Measurements from ENCODE around the gene GSTO2. TPM values are rescaled to one million over a fixed set of nuclear protein-coding genes. Genes with fewer than 3 reads are reported as not detected.

The GSTO2 gene
- polyA plus RNA-seq, 6 donors from 2014 or later, result 0.21 to 0.78 (median 0.49) TPM; not detected in 1

GRCh38 chr10:104256335-104256961, 12.5 kb upstream of the GSTO2 start:
- ATAC-seq (ENCODE audit: low read depth in 2 of 2) (no peak), DNase-seq (no peak)
- Mint-ChIP-seq H3K27ac (peak overlapping the region in 3 of 6 donors; percentile 44 to 96 (median 95)), H3K27me3 (peaks cover 0 to 9% (median 0%) of the 10 kb centered on the region in 3 donors), H3K36me3 (peaks cover 9 to 13% of the 10 kb centered on the region in 2 donors), H3K4me3 (peak overlapping the region in 6 of 8 donors; percentile 89 to 98 (median 94)), H3K9me3 (no peaks in the 10 kb centered on the region), H3K4me1 (peaks cover 29 to 45% (median 38%) of the 10 kb centered on the region in 3 donors)

- Mint-ChIP-seq H3K4me3 (peak overlapping the region in 2 of 8 donors; percentile 45 to 75), H3K4me1 (peaks cover 29 to 45% (median 39%) of the 10 kb centered on the region in 3 donors), H3K9me3 (no peaks in the 10 kb centered on the region), H3K27ac (peak overlapping the region in 1 of 6 donors; percentile 27), H3K27me3 (peaks cover 0 to 3% (median 0%) of the 10 kb centered on the region in 3 donors), H3K36me3 (peaks cover 9 to 13% of the 10 kb centered on the region in 2 donors)
- no peak for ATAC-seq (ENCODE audit: low read depth in 2 of 2)
- no peak for DNase-seq
These were observed 11.7 kb upstream of the GSTO2 start for GRCh38 chr10:104257235-104257634.

GRCh38 chr10:104258209-104258608, 10.8 kb upstream of the GSTO2 start:
- DNase-seq, result no peak

GRCh38 chr10:104259456-104259855, 9.5 kb upstream of the GSTO2 start:
- ATAC-seq (ENCODE audit: low read depth in 2 of 2), result no peak
- Mint-ChIP-seq H3K4me3 (peak overlapping the region in 1 of 8 donors; percentile 28), H3K27me3 (no peaks in the 10 kb centered on the region), H3K4me1 (peaks cover 25 to 41% (median 40%) of the 10 kb centered on the region in 3 donors), H3K27ac (peak overlapping the region in 2 of 6 donors; percentile 24 to 48), H3K9me3 (no peaks in the 10 kb centered on the region), H3K36me3 (peaks cover 9 to 13% of the 10 kb centered on the region in 2 donors)
- DNase-seq, result no peak

More at GRCh38 chr10:104258209-104258608, 10.8 kb upstream of the GSTO2 start:
- Mint-ChIP-seq H3K4me3 (peak overlapping the region in 1 of 8 donors; percentile 57), H3K36me3 (peaks cover 9 to 13% of the 10 kb centered on the region in 2 donors), H3K9me3 (no peaks in the 10 kb centered on the region), H3K27me3 (no peaks in the 10 kb centered on the region), H3K27ac (peak overlapping the region in 3 of 6 donors; percentile 3 to 90 (median 20)), H3K4me1 (peaks cover 29 to 45% (median 39%) of the 10 kb centered on the region in 3 donors)
- ATAC-seq (ENCODE audit: low read depth in 2 of 2), result no peak

DNA sequence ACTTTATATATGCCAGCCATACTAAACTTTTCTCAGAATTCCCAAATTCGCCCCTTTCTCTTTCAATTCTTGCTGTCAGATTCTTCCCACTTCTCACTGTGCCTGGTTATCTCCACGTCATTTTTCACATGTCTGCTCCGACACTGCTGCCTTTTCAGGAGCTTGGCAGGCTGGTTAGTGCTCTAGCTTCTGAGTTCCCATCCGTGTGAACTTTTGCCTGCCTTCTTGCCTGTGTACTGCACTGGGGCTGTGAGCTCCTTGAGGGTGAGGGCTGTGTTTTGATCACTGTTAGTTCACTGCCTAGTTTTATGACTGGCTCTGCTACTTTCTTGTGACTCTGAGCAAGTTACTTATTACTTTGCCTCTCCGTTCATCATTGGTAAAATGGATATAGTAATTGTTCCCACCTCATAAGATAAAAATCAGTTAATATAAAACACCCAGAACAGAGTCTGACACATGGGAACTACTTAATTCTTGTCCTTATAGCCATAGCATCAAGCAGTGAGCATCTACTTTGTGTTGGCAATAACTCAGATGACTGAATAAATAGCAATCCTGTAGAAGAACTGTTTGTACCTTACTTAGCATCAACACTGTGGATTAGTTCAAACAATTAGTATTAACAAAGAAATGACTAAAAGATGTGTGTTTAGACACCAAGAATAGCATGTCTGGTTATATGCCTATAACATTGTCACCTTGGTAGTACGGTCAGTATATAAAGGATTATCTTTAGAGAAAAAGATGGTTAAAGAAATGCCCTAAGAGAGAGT, 8.8 kb upstream of the GSTO2 start:
- Mint-ChIP-seq H3K4me1 (peaks cover 25 to 39% (median 39%) of the 10 kb centered on the region in 3 donors), H3K9me3 (no peaks in the 10 kb centered on the region), H3K27ac (peak overlapping the region in 5 of 6 donors; percentile 22 to 54 (median 37)), H3K27me3 (no peaks in the 10 kb centered on the region), H3K36me3 (peaks cover 9 to 13% of the 10 kb centered on the region in 2 donors), H3K4me3 (peak overlapping the region in 1 of 8 donors; percentile 26)
- DNase-seq (no peak), ATAC-seq (ENCODE audit: low read depth in 2 of 2) (no peak)

DNA sequence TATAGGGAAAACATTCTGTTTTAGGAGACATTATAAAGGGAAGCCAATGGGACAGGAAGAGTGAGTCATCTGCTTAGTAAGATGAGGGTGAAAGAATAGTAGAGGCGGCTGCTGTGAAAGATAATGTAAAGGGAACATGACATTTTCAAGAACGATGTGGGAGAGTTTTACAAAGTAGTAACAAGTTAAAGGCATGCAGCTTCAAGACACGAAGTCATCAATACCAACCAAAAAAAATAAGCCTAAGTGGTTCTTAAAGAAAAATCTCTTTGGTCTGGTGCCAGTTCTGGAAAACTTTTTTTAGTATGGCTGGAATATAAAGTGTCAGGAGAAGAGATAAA, 8.2 kb upstream of the GSTO2 start:
- Mint-ChIP-seq H3K27me3 (no peaks in the 10 kb centered on the region), H3K36me3 (peaks cover 9 to 17% of the 10 kb centered on the region in 2 donors), H3K9me3 (no peaks in the 10 kb centered on the region), H3K4me1 (peaks cover 22 to 42% (median 39%) of the 10 kb centered on the region in 3 donors), H3K4me3 (no peak overlapping the region), H3K27ac (peak overlapping the region in 4 of 6 donors; percentile 2 to 54 (median 12))
- DNase-seq (no peak), ATAC-seq (ENCODE audit: low read depth in 2 of 2) (no peak)

- peaks cover 20 to 46% (median 39%) of the 10 kb centered on the region in 3 donors for H3K4me1 Mint-ChIP-seq
- peak overlapping the region in 1 of 6 donors; percentile 55 for H3K27ac Mint-ChIP-seq
- DNase-seq (no peak), ATAC-seq (ENCODE audit: low read depth in 2 of 2) (no peak)
- H3K27me3 Mint-ChIP-seq, result no peaks in the 10 kb centered on the region
- H3K36me3 Mint-ChIP-seq, result peaks cover 9 to 22% of the 10 kb centered on the region in 2 donors
- no peaks in the 10 kb centered on the region for H3K9me3 Mint-ChIP-seq
- H3K4me3 Mint-ChIP-seq, result no peak overlapping the region
These were observed 6.9 kb upstream of the GSTO2 start for GRCh38 chr10:104262055-104262454.

DNA sequence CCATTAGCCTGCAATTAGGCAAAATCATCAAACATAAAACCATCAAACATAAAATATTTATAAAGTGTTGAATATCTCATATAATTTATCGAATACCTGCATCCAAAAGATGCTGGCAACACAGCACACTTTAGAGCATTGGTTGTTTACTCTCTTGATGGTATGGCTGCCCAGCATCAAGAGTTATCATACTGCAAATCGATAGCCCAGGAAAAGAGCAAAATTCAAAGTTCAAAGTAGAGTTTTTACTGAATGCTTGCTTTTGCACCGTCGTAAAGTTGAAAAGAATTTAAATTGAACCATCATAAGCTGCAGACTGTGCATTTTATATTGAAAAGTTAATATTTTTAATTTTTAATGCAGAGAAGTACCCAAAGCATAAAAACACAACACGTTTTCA, 4.2 kb upstream of the GSTO2 start:
- H3K27me3 Mint-ChIP-seq, result no peaks in the 10 kb centered on the region
- ATAC-seq (ENCODE audit: low read depth in 2 of 2) (no peak), DNase-seq (no peak)
- H3K27ac Mint-ChIP-seq, result no peak overlapping the region
- peaks cover 9 to 18% of the 10 kb centered on the region in 2 donors for H3K36me3 Mint-ChIP-seq
- no peak overlapping the region for H3K4me3 Mint-ChIP-seq
- H3K9me3 Mint-ChIP-seq, result no peaks in the 10 kb centered on the region
- peaks cover 18 to 50% (median 45%) of the 10 kb centered on the region in 3 donors for H3K4me1 Mint-ChIP-seq

GRCh38 chr10:104267721-104268404, 1.1 kb upstream of the GSTO2 start:
- H3K9me3 Mint-ChIP-seq, result no peaks in the 10 kb centered on the region
- H3K27me3 Mint-ChIP-seq, result no peaks in the 10 kb centered on the region
- ATAC-seq (ENCODE audit: low read depth in 2 of 2) (no peak), DNase-seq (no peak)
- H3K4me1 Mint-ChIP-seq, result peaks cover 18 to 46% (median 35%) of the 10 kb centered on the region in 3 donors
- H3K27ac Mint-ChIP-seq, result peak overlapping the region; percentile 93 to 98 (median 96)
- peaks cover 0 to 14% of the 10 kb centered on the region in 2 donors for H3K36me3 Mint-ChIP-seq
- peak overlapping the region; percentile 87 to 99 (median 94) for H3K4me3 Mint-ChIP-seq

GRCh38 chr10:104268405-104268712, 625 bp upstream of the GSTO2 start:
- peak overlapping the region; percentile 93 to 98 (median 96) for H3K27ac Mint-ChIP-seq
- peak overlapping the region; percentile 87 to 99 (median 94) for H3K4me3 Mint-ChIP-seq
- H3K27me3 Mint-ChIP-seq, result no peaks in the 10 kb centered on the region
- H3K4me1 Mint-ChIP-seq, result peaks cover 18 to 46% (median 35%) of the 10 kb centered on the region in 3 donors
- peaks cover 0 to 14% of the 10 kb centered on the region in 2 donors for H3K36me3 Mint-ChIP-seq
- H3K9me3 Mint-ChIP-seq, result no peaks in the 10 kb centered on the region
- ATAC-seq (ENCODE audit: low read depth in 2 of 2) (no peak), DNase-seq (no peak)

DNA sequence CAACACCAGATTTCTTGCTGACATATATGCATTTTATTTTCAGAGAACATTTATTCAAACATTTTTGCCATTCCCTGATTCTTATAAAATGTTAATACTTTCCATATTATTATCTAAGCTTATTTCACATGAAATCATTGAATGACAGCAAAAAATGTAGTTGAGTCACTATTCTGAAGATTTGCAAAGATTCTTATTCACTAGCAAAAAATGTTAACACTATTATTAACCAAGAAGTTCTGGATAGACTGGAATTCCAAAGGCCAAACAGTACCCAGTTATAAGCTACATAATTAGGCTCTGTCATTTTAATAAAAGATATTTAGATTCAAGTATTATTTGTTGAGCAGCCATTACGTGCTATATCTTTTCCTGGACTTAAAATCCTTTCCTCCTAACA, 4.3 kb downstream of the GSTO2 start:
- peaks cover 1 to 23% (median 6%) of the 10 kb centered on the region in 3 donors for H3K4me1 Mint-ChIP-seq
- no peak overlapping the region for H3K27ac Mint-ChIP-seq
- H3K4me3 Mint-ChIP-seq, result peak overlapping the region in 1 of 8 donors; percentile 18
- H3K27me3 Mint-ChIP-seq, result peaks cover 6 to 34% (median 29%) of the 10 kb centered on the region in 3 donors
- ATAC-seq (ENCODE audit: low read depth in 2 of 2), result no peak
- no peaks in the 10 kb centered on the region for H3K9me3 Mint-ChIP-seq
- DNase-seq, result no peak
- no peaks in the 10 kb centered on the region for H3K36me3 Mint-ChIP-seq

- Mint-ChIP-seq H3K27me3 (peaks cover 6 to 36% (median 34%) of the 10 kb centered on the region in 3 donors), H3K4me1 (peaks cover 0 to 17% (median 0%) of the 10 kb centered on the region in 3 donors), H3K36me3 (no peaks in the 10 kb centered on the region), H3K9me3 (no peaks in the 10 kb centered on the region), H3K4me3 (no peak overlapping the region), H3K27ac (no peak overlapping the region)
- no peak for DNase-seq
- no peak for ATAC-seq (ENCODE audit: low read depth in 2 of 2)
These were observed 5.1 kb downstream of the GSTO2 start for GRCh38 chr10:104273899-104274575.

Data from naive B cell (primary cell).